NCI-H526 (cell line): ENCODE measurements around the gene IFIT5.
"Not testable (repeated sequence)": the region's sequence is repeated elsewhere in the genome, so short reads cannot be mapped to it uniquely, and the experiment has no call there.

Experiments used
- DNase-seq, 2 experiments: peaks; one replicate each; lab custom pipeline; 2025; lab: John Stamatoyannopoulos, UW

The IFIT5 gene, protein sequence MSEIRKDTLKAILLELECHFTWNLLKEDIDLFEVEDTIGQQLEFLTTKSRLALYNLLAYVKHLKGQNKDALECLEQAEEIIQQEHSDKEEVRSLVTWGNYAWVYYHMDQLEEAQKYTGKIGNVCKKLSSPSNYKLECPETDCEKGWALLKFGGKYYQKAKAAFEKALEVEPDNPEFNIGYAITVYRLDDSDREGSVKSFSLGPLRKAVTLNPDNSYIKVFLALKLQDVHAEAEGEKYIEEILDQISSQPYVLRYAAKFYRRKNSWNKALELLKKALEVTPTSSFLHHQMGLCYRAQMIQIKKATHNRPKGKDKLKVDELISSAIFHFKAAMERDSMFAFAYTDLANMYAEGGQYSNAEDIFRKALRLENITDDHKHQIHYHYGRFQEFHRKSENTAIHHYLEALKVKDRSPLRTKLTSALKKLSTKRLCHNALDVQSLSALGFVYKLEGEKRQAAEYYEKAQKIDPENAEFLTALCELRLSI

GRCh38 chr10:89414146-89414878 is at the start of gene IFIT5:
IFIT5 (plus strand) TSS chr10:89414568; CDS start chr10:89414799, 231 bp downstream.
- peak; percentile 21 to 80 for DNase-seq

DNA sequence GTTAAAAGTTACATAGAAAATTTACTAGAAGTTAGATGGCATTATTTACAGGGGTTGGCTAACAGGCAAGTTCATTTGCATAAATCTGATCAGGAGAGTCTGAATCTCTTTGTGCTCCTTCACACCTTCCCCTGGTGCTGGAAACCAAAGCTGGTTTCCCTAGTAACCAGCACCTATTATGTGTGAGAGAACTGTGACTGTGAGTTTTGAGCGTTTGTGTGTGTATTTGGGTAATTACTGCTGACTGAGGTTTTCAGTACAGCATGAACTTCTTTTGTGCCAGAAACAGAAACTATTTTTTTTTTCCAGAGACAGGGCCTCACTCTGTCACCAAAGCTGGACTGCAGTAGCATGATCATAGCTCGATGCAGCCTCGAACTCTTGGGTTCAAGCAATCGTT is 46.8 kb upstream of the IFIT5 start:
- DNase-seq: no peak

- no peak for DNase-seq
Measured at GRCh38 chr10:89368129-89368528, 46.2 kb upstream of the IFIT5 start.

DNA sequence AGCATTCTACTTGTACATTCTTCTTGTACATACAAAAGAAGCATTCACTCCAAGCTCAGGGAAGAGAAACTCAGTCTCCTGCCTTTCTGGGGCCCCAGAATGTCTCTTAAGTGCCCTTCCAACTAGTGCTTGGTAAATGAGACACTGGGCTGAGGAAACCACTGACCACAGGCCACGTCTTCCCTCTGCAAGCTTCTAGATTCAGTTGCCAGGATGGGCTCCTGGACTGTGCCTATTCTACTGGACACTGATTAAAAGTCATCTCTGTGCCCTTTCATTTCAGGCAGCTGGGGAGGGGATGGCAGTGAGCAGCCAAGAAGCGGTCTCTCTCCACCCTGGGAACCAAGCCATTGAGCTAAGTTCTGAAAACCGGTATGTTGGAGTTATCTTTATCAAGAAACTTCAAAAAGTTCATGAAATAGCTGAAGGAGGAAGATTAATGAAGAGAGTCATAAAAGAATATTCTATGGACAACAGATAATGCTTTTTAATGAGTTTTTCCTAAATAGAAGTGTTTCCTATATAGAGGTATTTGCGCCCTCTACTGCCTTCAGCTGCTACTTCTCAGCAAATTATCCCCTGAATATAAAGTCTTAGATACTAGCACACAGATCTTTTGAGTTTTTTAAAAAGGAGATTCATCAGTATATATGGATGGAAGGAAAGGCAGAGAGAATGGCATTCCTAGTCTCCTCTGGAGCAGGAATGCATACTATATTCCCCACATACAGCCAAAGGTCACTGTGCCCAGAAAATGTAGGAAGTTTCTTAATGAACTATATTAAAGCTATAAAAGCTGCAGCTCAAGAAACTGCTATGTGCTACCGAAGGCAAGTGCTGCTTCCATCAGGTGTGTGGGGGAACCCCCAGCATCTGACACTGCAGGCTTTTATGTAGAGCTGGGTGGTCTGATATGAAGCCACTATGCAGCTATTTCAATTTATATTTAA is 44.9 kb upstream of the IFIT5 start:
- DNase-seq: peak in 1 of 2 experiments; percentile 9

DNA sequence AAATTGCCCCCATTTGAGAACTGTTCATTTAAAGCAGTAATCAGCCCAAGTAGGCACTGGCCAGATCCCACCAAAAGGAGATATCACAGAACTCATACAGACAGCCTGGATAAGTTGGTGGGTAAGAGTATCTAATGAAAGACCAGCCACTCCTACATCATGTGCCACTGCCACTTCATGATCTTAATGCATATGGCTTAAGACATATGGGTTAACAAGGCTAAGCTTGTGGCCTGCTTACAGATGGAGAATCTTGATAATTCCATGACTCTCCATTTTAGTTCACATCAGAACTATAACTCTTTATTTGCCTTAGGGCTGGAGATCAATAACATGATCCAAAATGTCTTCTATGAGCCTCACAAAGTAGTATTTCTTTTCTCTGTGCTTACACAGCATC is 43.3 kb upstream of the IFIT5 start:
- no peak for DNase-seq

DNA sequence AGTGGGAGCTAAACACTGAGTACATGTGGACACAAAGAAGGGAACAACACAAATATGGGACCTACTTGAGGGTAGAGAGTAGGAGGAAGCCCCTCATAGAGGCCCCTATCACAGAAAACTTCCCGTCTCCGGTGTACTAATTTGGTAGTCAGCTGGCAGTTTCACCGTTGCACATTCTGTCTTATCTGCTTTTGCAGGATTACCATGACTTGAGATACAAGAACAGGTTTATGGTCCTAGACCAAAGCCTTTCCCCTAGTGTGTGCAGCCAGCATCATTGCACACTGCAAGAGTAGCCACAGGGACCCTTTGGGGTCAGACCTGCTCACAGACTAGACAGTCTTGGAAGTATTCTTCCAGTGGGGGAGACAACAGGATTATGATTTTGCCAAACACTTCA is 42.4 kb upstream of the IFIT5 start:
- no peak for DNase-seq

DNA sequence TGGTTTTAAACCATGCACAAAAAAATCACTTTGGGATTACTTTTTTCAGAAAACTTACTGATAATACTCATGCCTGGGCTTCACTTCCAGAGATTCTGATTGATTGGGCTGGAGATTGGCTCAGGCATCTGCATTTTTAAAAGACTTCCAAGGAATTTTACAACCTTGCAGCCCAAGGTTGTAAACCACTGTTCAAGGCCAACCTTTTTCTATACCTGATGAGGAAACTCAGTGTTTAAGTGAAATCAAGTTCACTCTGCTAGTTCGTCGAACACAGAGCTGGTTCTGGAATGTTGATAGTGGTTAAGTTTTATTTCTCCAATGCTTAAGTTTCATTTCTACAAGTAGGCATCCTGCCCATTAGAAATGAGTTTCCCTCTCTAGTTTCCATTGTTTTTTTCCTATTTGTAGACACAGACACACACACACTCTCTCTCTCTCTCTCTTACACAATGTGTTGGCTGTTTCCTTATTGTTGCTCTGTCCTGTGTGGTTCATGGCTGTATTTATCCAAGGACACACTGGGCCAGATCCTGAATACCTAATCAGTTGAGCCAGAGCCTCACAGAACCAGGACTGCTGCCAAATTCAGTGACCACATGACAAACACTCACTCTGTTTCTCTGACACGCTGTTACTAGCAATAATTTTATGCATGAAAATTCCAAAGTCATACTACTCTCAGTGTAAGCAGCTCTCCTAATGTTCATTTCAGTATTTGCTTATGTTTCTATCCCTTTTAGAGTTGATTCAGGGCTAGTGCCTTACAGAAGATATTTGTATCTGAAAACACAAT is 40.3 kb upstream of the IFIT5 start:
- no peak for DNase-seq

DNA sequence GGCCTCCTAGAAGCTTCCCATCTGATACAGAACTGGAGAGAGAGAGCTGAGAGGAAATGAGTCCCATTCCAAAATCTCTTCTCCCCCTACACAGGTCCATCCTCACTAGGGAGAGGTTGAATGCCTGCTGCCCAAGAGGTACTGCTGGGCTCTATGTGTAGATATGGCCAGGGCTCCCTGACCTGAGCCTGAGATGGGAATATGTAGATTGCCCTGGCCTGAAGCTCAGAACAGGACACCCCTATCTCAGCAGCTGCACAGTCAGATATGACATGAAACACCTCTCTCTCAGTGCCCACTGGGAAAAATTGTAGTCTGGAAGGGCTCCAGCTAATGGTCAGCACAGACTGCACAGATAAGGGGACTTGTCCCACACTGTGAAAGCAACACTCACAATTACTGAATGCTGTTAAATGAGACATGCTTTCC is 39.6 kb upstream of the IFIT5 start:
- no peak for DNase-seq

DNA sequence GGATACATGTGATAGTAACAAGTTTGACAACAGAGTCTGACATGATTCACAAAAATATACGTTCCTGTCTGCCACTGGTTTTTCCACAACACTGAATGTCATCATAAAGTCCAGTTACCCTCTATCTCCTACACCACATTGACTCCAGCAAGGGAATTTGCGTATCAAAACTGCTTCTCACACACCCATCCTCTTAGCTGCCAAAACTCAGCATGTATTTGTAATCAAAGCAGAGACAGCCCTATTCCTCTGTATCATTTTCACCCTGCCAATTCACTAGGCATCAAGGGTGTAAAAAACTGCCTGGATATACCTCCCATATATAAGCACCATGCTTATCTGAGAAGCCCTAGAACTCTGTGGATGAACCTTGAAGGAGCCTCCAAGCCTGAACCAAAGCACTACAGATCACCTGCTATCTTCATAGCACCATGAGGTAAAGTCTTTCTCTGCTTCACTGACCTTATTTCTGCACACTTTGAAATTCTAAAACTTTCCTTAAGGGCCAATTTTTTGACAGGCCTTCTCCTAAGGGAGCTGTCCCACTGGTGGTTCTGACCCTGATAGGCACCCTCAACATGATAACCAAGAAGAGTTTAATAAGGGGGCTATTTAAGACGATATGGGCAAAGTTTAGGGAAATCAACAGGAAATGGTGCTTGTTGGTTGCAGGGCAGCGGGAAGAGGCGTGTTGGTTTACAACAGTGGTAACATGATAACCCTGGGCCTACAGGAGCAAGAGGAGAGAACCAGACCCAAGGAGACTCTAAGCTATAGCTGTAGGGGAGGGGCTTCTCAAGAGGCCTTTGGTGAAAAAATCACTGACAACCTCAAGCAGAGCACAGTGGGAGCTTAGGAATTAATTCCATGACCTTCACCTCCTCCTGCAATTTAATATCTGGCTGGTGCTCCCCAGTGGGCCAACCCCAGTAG is 36.4 kb upstream of the IFIT5 start, which contains the start of gene IFIT1B:
Gene IFIT1B, plus strand, starts transcription at position 352 of the 933 bp plus-strand sequence. Its CDS starts 80 bp downstream, at position 432.
- DNase-seq: no peak

- DNase-seq: no peak
Measured at GRCh38 chr10:89379103-89379502, 35.3 kb upstream of the IFIT5 start.

GRCh38 chr10:89382757-89383156 is 31.6 kb upstream of the IFIT5 start:
- no peak for DNase-seq

- no peak for DNase-seq
Measured at GRCh38 chr10:89384474-89385340, 29.7 kb upstream of the IFIT5 start.

GRCh38 chr10:89388806-89389205 is 25.6 kb upstream of the IFIT5 start:
- no peak for DNase-seq

GRCh38 chr10:89389254-89389653 is 25.1 kb upstream of the IFIT5 start:
- DNase-seq: peak in 1 of 2 experiments; percentile 31

GRCh38 chr10:89390476-89391225 is 23.7 kb upstream of the IFIT5 start:
- DNase-seq: no peak

DNA sequence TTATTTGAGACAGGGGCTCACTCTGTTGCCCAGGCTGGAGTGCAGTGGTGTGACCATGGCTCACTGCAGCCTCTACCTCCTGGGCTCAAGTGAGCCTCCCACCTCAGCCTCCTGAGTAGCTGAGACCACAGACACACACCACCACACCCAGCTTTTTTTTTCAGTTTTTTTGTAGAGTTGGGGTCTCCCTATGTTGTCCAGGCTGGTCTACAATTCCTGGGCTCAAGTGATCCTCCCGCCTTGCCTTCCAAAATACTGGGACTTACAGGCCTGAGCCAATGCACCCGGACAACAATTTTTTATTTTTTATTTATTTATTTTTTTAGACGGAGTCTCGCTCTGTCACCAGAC is 23.2 kb upstream of the IFIT5 start:
- not testable (repeated sequence) for DNase-seq

DNA sequence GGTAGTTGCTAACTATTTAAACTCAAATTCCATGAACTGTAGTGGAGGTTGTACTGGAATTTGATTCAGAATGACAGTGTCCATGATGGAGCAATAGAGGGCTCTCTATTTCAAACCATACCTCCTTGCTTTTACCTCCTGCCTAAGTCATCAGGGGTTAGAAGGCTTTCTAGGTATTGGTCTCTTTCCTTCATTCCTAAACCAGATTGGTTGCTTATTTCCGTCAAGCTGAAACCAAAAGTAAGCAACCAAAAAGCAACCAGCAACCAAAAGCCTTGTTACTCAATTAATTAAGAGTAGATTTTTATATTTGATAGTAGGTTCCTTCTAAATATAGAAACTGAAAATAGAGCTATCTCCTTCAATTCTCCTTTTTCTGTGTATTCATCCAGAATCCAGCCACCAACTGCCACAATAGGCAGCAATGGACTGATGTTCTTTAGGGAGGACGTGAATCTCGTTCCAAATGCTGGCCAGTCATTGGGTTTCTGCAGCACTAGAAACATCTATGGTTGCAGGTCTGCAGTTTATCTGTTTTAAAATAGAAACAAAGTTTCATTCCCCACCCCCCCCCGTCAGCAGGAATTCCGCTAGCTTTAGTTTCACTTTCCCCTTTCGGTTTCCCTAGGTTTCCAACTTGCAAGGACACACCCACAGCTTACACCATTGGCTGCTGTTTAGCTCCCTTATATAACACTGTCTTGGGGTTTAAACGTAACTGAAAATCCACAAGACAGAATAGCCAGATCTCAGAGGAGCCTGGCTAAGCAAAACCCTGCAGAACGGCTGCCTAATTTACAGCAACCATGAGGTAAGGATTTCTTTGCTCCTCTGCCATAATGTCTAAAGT is 22.2 kb upstream of the IFIT5 start, which contains the start of gene IFIT1:
Gene IFIT1, plus strand, starts transcription at position 717 of the 850 bp plus-strand sequence. Its CDS starts 90 bp downstream, at position 807.
- peak in 1 of 2 experiments; percentile 1 for DNase-seq
